ENCODE data around the gene PLA2G6.

The PLA2G6 gene

GRCh38 chr22:38204784-38205183 is 23.2 kb upstream of the PLA2G6 start:
- no peak for TF ChIP-seq CTCF (IDR thresholded peaks at IDR 0.05; ENCODE audit: low read depth, low read length, missing control alignments)
- DNase-seq (ENCODE audit: extremely low read depth, low read depth): no peak
- H3K4me3 ChIP-seq (replicated peaks; ENCODE audit: low read depth, low read length): no peak overlapping the region

GRCh38 chr22:38203855-38204514 is 22.4 kb upstream of the PLA2G6 start:
- TF ChIP-seq CTCF (IDR thresholded peaks at IDR 0.05; ENCODE audit: low read depth, low read length, missing control alignments): no peak
- no peak for DNase-seq (ENCODE audit: extremely low read depth, low read depth)
- peak overlapping the region; percentile 66 for H3K4me3 ChIP-seq (replicated peaks; ENCODE audit: low read depth, low read length)

- peak overlapping the region; percentile 66 for H3K4me3 ChIP-seq (replicated peaks; ENCODE audit: low read depth, low read length)
- DNase-seq (ENCODE audit: extremely low read depth, low read depth): no peak
- no peak for TF ChIP-seq CTCF (IDR thresholded peaks at IDR 0.05; ENCODE audit: low read depth, low read length, missing control alignments)
Observed at GRCh38 chr22:38203090-38203810, 21.6 kb upstream of the PLA2G6 start.

GRCh38 chr22:38202437-38203089 is 20.9 kb upstream of the PLA2G6 start:
- no peak for TF ChIP-seq CTCF (IDR thresholded peaks at IDR 0.05; ENCODE audit: low read depth, low read length, missing control alignments)
- no peak for DNase-seq (ENCODE audit: extremely low read depth, low read depth)
- H3K4me3 ChIP-seq (replicated peaks; ENCODE audit: low read depth, low read length): peak overlapping the region; percentile 66

GRCh38 chr22:38201711-38202436 is 20.2 kb upstream of the PLA2G6 start, which contains the start of gene MAFF:
Gene MAFF, plus strand, starts transcription at chr22:38201994. Its CDS starts 11,860 bp downstream, at chr22:38213854.
- DNase-seq (ENCODE audit: extremely low read depth, low read depth): peak; percentile 89
- no peak for TF ChIP-seq CTCF (IDR thresholded peaks at IDR 0.05; ENCODE audit: low read depth, low read length, missing control alignments)
- peak within 1 kb of the TSS; percentile 66 for H3K4me3 ChIP-seq (replicated peaks; ENCODE audit: low read depth, low read length)

GRCh38 chr22:38201371-38201710 is 19.7 kb upstream of the PLA2G6 start:
- H3K4me3 ChIP-seq (replicated peaks; ENCODE audit: low read depth, low read length): peak overlapping the region; percentile 34
- no peak for DNase-seq (ENCODE audit: extremely low read depth, low read depth)
- no peak for TF ChIP-seq CTCF (IDR thresholded peaks at IDR 0.05; ENCODE audit: low read depth, low read length, missing control alignments)
